Activated T-helper 17 cell treated with anti-CD3 and anti-CD28 coated beads, Interleukin-2, amount 50 U/mL, for 72 hours (primary cell): ENCODE results near the gene NXF1. TPM values are rescaled to one million over a fixed set of nuclear protein-coding genes. Genes with fewer than 3 reads are reported as not detected.
"Not testable (repeated sequence)": the region's sequence is repeated elsewhere in the genome, so short reads cannot be mapped to it uniquely, and the experiment has no call there.

Experiments used
- ATAC-seq: fragments of 150-1000 bp; cut with Tn5 transposase; replicated peaks from 2 replicates; pipeline ENCODE4 v1.10.0; 2021; ENCODE audit warnings: mild to moderate bottlenecking, moderate library complexity
- H3K27ac Mint-ChIP-seq: one replicate; pipeline ENCODE4 v1.8.0; 2022; ENCODE audit warnings: mixed read lengths
- H3K27me3 Mint-ChIP-seq: one replicate; pipeline ENCODE4 v1.8.0; 2022; ENCODE audit warnings: mixed read lengths
- H3K36me3 Mint-ChIP-seq: one replicate; pipeline ENCODE4 v1.8.0; 2022; ENCODE audit warnings: low read depth, mild to moderate bottlenecking, mixed read lengths
- H3K4me1 Mint-ChIP-seq: one replicate; pipeline ENCODE4 v1.8.0; 2022; ENCODE audit warnings: mixed read lengths
- H3K4me3 Mint-ChIP-seq: one replicate; pipeline ENCODE4 v1.8.0; 2022; ENCODE audit warnings: mild to moderate bottlenecking, mixed read lengths
- H3K9me3 Mint-ChIP-seq: one replicate; pipeline ENCODE4 v1.8.0; 2022; ENCODE audit warnings: mixed read lengths
- total RNA-seq, 2 donors: library from RNA; stranded (reverse); gene quantifications; one replicate each; pipeline ENCODE4 v1.2.3, GENCODE V29; 2022

Gene NXF1
- total RNA-seq, 2 donors from 2014 or later = 85.8 to 115 TPM

- peak; percentile 81 for ATAC-seq
- peak overlapping the region; percentile 86 for H3K4me3 Mint-ChIP-seq
- no peaks in the 10 kb centered on the region for H3K27me3 Mint-ChIP-seq
- no peaks in the 10 kb centered on the region for H3K9me3 Mint-ChIP-seq
- H3K4me1 Mint-ChIP-seq = peaks cover 21% of the 10 kb centered on the region
- H3K36me3 Mint-ChIP-seq = peaks cover 62% of the 10 kb centered on the region
- peak overlapping the region; percentile 86 for H3K27ac Mint-ChIP-seq
Observed at GRCh38 chr11:62786318-62787004, 18.8 kb downstream of the NXF1 start.

DNA sequence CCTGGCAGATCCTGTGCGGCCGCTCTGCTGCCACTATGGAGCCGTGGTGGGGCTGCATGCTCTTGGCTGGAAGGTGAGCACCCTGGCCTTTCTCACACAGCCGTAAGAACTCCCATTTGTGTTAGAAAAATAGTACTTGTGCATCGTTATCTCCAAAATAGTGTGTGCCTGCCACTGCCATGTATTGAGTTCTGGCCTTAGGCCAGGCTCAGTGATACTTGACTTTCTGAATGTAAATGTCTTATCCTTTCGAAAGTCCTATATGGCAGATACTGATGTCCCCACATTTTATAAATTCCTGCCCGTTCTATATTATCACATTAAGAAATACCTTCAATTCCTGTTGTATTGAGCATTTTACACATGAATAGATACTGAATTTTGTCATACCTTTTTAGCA is 22.5 kb downstream of the NXF1 start:
- peaks cover 49% of the 10 kb centered on the region for H3K36me3 Mint-ChIP-seq
- no peak for ATAC-seq
- H3K4me3 Mint-ChIP-seq = no peak overlapping the region
- no peaks in the 10 kb centered on the region for H3K27me3 Mint-ChIP-seq
- H3K27ac Mint-ChIP-seq = peak overlapping the region; percentile 36
- no peaks in the 10 kb centered on the region for H3K9me3 Mint-ChIP-seq
- no peaks in the 10 kb centered on the region for H3K4me1 Mint-ChIP-seq

GRCh38 chr11:62778441-62778840 is 26.8 kb downstream of the NXF1 start:
- H3K4me3 Mint-ChIP-seq = peak overlapping the region; percentile 73
- peaks cover 11% of the 10 kb centered on the region for H3K4me1 Mint-ChIP-seq
- H3K27ac Mint-ChIP-seq = peak overlapping the region; percentile 93
- H3K36me3 Mint-ChIP-seq = peaks cover 53% of the 10 kb centered on the region
- ATAC-seq = no peak
- H3K27me3 Mint-ChIP-seq = no peaks in the 10 kb centered on the region
- no peaks in the 10 kb centered on the region for H3K9me3 Mint-ChIP-seq

DNA sequence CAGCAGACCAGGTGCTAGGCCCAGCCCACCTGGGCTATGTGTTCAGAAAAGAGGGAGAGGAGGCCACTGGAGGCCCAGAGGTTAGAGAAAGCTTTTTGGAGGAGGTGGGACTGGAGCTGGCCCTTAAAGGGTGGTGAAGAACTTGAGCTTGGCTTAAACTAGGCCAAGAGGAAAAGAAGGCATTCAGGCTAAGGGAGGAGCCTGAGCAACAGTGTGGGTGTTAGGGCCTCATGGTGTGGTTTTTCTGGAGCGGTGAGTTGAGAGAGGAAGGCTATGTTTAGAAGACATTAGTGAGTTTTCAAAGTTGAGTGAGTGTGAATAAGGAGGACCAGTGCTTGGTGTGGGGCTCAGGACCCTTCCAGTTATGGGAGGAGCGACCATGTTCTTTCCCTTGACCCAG is 27.9 kb downstream of the NXF1 start:
- Mint-ChIP-seq H3K9me3 (no peaks in the 10 kb centered on the region), H3K27me3 (no peaks in the 10 kb centered on the region), H3K36me3 (peaks cover 44% of the 10 kb centered on the region), H3K4me1 (peaks cover 12% of the 10 kb centered on the region), H3K27ac (peak overlapping the region; percentile 93), H3K4me3 (peak overlapping the region; percentile 73)
- ATAC-seq = peak; percentile 84

- peak overlapping the region; percentile 76 for H3K27ac Mint-ChIP-seq
- H3K4me3 Mint-ChIP-seq = no peak overlapping the region
- no peak for ATAC-seq
- H3K4me1 Mint-ChIP-seq = peaks cover 15% of the 10 kb centered on the region
- H3K36me3 Mint-ChIP-seq = peaks cover 42% of the 10 kb centered on the region
- H3K27me3 Mint-ChIP-seq = no peaks in the 10 kb centered on the region
- H3K9me3 Mint-ChIP-seq = no peaks in the 10 kb centered on the region
Observed at GRCh38 chr11:62775646-62776045, 29.6 kb downstream of the NXF1 start.

GRCh38 chr11:62774407-62774806 is 30.8 kb downstream of the NXF1 start:
- Mint-ChIP-seq H3K9me3 (no peaks in the 10 kb centered on the region), H3K4me3 (no peak overlapping the region), H3K27ac (no peak overlapping the region), H3K27me3 (no peaks in the 10 kb centered on the region), H3K36me3 (peaks cover 36% of the 10 kb centered on the region), H3K4me1 (peaks cover 24% of the 10 kb centered on the region)
- no peak for ATAC-seq

- peak within 1 kb of the TSS; percentile 93 for H3K4me3 Mint-ChIP-seq
- H3K27me3 Mint-ChIP-seq = no peaks in the 10 kb centered on the region
- peak; percentile 93 for ATAC-seq
- H3K36me3 Mint-ChIP-seq = peaks cover 31% of the 10 kb centered on the region
- peaks cover 17% of the 10 kb centered on the region for H3K4me1 Mint-ChIP-seq
- no peaks in the 10 kb centered on the region for H3K9me3 Mint-ChIP-seq
- peak within 1 kb of the TSS; percentile 89 for H3K27ac Mint-ChIP-seq
Observed at GRCh38 chr11:62771144-62772021, 33.9 kb downstream of the NXF1 start, which contains the start of gene TAF6L. Gene TAF6L, plus strand, starts transcription at chr11:62771396. Its CDS starts 4,388 bp downstream, at chr11:62775784.

- H3K4me1 Mint-ChIP-seq = peaks cover 17% of the 10 kb centered on the region
- H3K27ac Mint-ChIP-seq = peak overlapping the region; percentile 89
- H3K9me3 Mint-ChIP-seq = no peaks in the 10 kb centered on the region
- H3K27me3 Mint-ChIP-seq = no peaks in the 10 kb centered on the region
- peak overlapping the region; percentile 93 for H3K4me3 Mint-ChIP-seq
- no peak for ATAC-seq
- peaks cover 31% of the 10 kb centered on the region for H3K36me3 Mint-ChIP-seq
Observed at GRCh38 chr11:62770778-62771143, 34.5 kb downstream of the NXF1 start.

- peaks cover 25% of the 10 kb centered on the region for H3K36me3 Mint-ChIP-seq
- ATAC-seq = peak; percentile 1
- not testable (repeated sequence) for H3K4me1 Mint-ChIP-seq, H3K27me3 Mint-ChIP-seq, H3K9me3 Mint-ChIP-seq
- H3K27ac Mint-ChIP-seq = peak overlapping the region; percentile 93
- peak overlapping the region; percentile 97 for H3K4me3 Mint-ChIP-seq
Observed at GRCh38 chr11:62760867-62761227, 44.4 kb downstream of the NXF1 start.

- no peak for ATAC-seq
- Mint-ChIP-seq H3K36me3 (peaks cover 15% of the 10 kb centered on the region), H3K4me1 (peaks cover 9% of the 10 kb centered on the region), H3K27ac (no peak overlapping the region), H3K9me3 (no peaks in the 10 kb centered on the region), H3K4me3 (no peak overlapping the region), H3K27me3 (no peaks in the 10 kb centered on the region)
Observed at GRCh38 chr11:62757846-62758788, 47.1 kb downstream of the NXF1 start.

- ATAC-seq = no peak
- H3K27ac Mint-ChIP-seq = no peak overlapping the region
- peaks cover 9% of the 10 kb centered on the region for H3K36me3 Mint-ChIP-seq
- H3K4me1 Mint-ChIP-seq = peaks cover 4% of the 10 kb centered on the region
- no peaks in the 10 kb centered on the region for H3K27me3 Mint-ChIP-seq
- H3K4me3 Mint-ChIP-seq = peak overlapping the region; percentile 86
- H3K9me3 Mint-ChIP-seq = no peaks in the 10 kb centered on the region
Observed at GRCh38 chr11:62755086-62755615, 50.1 kb downstream of the NXF1 start.

GRCh38 chr11:62753736-62754603 is 51.3 kb downstream of the NXF1 start, which contains the start of gene ZBTB3:
Gene ZBTB3, minus strand, starts transcription at chr11:62754160. Its CDS starts 496 bp downstream, at chr11:62753664.
- Mint-ChIP-seq H3K4me3 (peak within 1 kb of the TSS; percentile 86), H3K27me3 (no peaks in the 10 kb centered on the region), H3K4me1 (peaks cover 7% of the 10 kb centered on the region), H3K36me3 (peaks cover 14% of the 10 kb centered on the region), H3K9me3 (no peaks in the 10 kb centered on the region), H3K27ac (peak within 1 kb of the TSS; percentile 95)
- ATAC-seq = peak; percentile 98
